CD14-positive monocyte (primary cell): ENCODE results near the gene CPAMD8. TPM values are rescaled to one million over a fixed set of nuclear protein-coding genes. Genes with fewer than 3 reads are reported as not detected.
A peak's percentile ranks its signal among the peaks of the same experiment; 100 is the strongest.

Source experiments
- DNase-seq, 3 donors: peaks; one replicate each; pipeline ENCODE4 v3.0.0-alpha.2; 2011 to 2022
- H2AFZ ChIP-seq: 2 replicates; pipeline ENCODE4 v1.6.0; 2012; ENCODE audit warnings: mild to moderate bottlenecking, low read depth, low read length, inconsistent platforms; ENCODE audit not compliant: insufficient read depth, poor library complexity, severe bottlenecking
- H3K27ac ChIP-seq, 2 donors: 1 replicate in 1 of 2; 2 replicates in 1 of 2; pipeline ENCODE4 v1.5.1; 2012 to 2013; ENCODE audit warnings: low read length in 2 of 2, control low read depth in 1 of 2, inconsistent platforms in 1 of 2, low read depth in 1 of 2, mild to moderate bottlenecking in 1 of 2
- H3K27me3 ChIP-seq, 2 donors: one replicate each; pipeline versions ENCODE4 v1.6.0 to v1.6.1; 2011 to 2013; ENCODE audit warnings: low read length in 2 of 2; ENCODE audit not compliant: control insufficient read depth in 2 of 2, insufficient read depth in 2 of 2
- H3K36me3 ChIP-seq, 2 donors: replicated peaks in 1 of 2; 1 replicate in 1 of 2; 2 replicates in 1 of 2; pipeline versions ENCODE4 v1.5.1 to v1.6.1; 2012 to 2013; ENCODE audit warnings: low read length in 2 of 2, control low read depth in 1 of 2, inconsistent platforms in 1 of 2, mild to moderate bottlenecking in 1 of 2; ENCODE audit not compliant: insufficient read depth in 2 of 2, control insufficient read depth in 1 of 2
- H3K4me1 ChIP-seq, 2 donors: 1 replicate in 1 of 2; 2 replicates in 1 of 2; pipeline versions ENCODE4 v1.5.1 to v1.6.1; 2012 to 2013; ENCODE audit warnings: low read length in 2 of 2, control low read depth in 1 of 2, inconsistent platforms in 1 of 2, mild to moderate bottlenecking in 1 of 2, moderate library complexity in 1 of 2; ENCODE audit not compliant: insufficient read depth in 2 of 2, control insufficient read depth in 1 of 2
- H3K4me2 ChIP-seq: replicated peaks from 2 replicates; pipeline ENCODE3; 2012; ENCODE audit warnings: low read length, moderate library complexity, mild to moderate bottlenecking; ENCODE audit not compliant: poor library complexity, severe bottlenecking; ENCODE audit errors: extremely low read depth
- H3K4me3 ChIP-seq, 3 experiments: fragments of 200-600 bp in 1 of 3; sonication (generic) in 1 of 3; replicated peaks in 1 of 3; 1 replicate in 2 of 3; 2 replicates in 1 of 3; pipeline ENCODE4 v1.5.1; 2011 to 2013; ENCODE audit warnings: low read length in 3 of 3, mild to moderate bottlenecking in 3 of 3, control low read depth in 2 of 3, low read depth in 2 of 3, inconsistent platforms in 1 of 3, moderate library complexity in 1 of 3
- H3K79me2 ChIP-seq: 2 replicates; pipeline ENCODE4 v1.6.0; 2012; ENCODE audit warnings: mild to moderate bottlenecking, control low read depth, inconsistent platforms, low read length, moderate library complexity; ENCODE audit not compliant: insufficient read depth
- H3K9ac ChIP-seq: 2 replicates; pipeline ENCODE4 v1.6.0; 2017; ENCODE audit warnings: low read length, mild to moderate bottlenecking; ENCODE audit not compliant: insufficient read depth, poor library complexity, severe bottlenecking
- H3K9me3 ChIP-seq, 2 donors: replicated peaks in 1 of 2; 1 replicate in 1 of 2; 2 replicates in 1 of 2; pipeline versions ENCODE4 v1.5.1 to v1.6.1; 2012 to 2013; ENCODE audit warnings: low read length in 2 of 2, control low read depth in 1 of 2; ENCODE audit not compliant: control insufficient read depth in 1 of 2, insufficient read depth in 1 of 2
- H4K20me1 ChIP-seq: 2 replicates; pipeline ENCODE4 v1.6.0; 2012; ENCODE audit warnings: mild to moderate bottlenecking, low read length, control low read depth, moderate library complexity; ENCODE audit not compliant: insufficient read depth
- H3K27ac Mint-ChIP-seq, 7 donors: one replicate each; pipeline ENCODE4 v1.8.0; 2020; ENCODE audit warnings: mild to moderate bottlenecking in 7 of 7, mixed read lengths in 7 of 7, moderate library complexity in 6 of 7, inconsistent platforms in 2 of 7
- H3K27me3 Mint-ChIP-seq, 3 donors: one replicate each; pipeline ENCODE4 v1.8.0; 2021 to 2022; ENCODE audit warnings: low read depth in 3 of 3, mild to moderate bottlenecking in 3 of 3, mixed read lengths in 3 of 3, moderate library complexity in 3 of 3, inconsistent platforms in 1 of 3
- H3K36me3 Mint-ChIP-seq, 2 donors: one replicate each; pipeline ENCODE4 v1.8.0; 2020; ENCODE audit warnings: mixed read lengths in 2 of 2, inconsistent platforms in 1 of 2, mild to moderate bottlenecking in 1 of 2
- H3K4me1 Mint-ChIP-seq: one replicate; pipeline ENCODE4 v1.8.0; 2020; ENCODE audit warnings: mild to moderate bottlenecking, mixed read lengths
- H3K4me3 Mint-ChIP-seq, 2 donors: one replicate each; pipeline ENCODE4 v1.8.0; 2020; ENCODE audit warnings: mild to moderate bottlenecking in 2 of 2, mixed read lengths in 2 of 2, moderate library complexity in 1 of 2
- H3K9me3 Mint-ChIP-seq, 7 donors: one replicate each; pipeline ENCODE4 v1.8.0; 2020 to 2022; ENCODE audit warnings: mixed read lengths in 7 of 7, mild to moderate bottlenecking in 6 of 7, moderate library complexity in 6 of 7, inconsistent platforms in 2 of 7
- CTCF ChIP-seq: fragments of 200-600 bp; IDR thresholded peaks from one replicate; pipeline ENCODE4 v1.8.0; 2022; ENCODE audit warnings: antibody characterized with exemption, mild to moderate bottlenecking
- WGBS: methylation state at CpG from one replicate; pipeline ENCODE4 v1.1.5; 2013; ENCODE audit warnings: missing lambda C conversion rate; ENCODE audit not compliant: insufficient coverage; 5-methylcytosine and 5-hydroxymethylcytosine counted together
- intact Hi-C, 2 donors: fragments of 100-400 bp; cut with micrococcal nuclease; formaldehyde crosslinking; loops; one replicate each; pipeline versions ENCODE4 v1.15.0 to v1.15.1; 2023
- polyA plus RNA-seq, 3 donors: library from polyadenylated mRNA; depleted of rRNA in 1 of 3; unstranded in 2 of 3; stranded (reverse) in 1 of 3; fragments of 300-500 nt in 2 of 3; fragments of >200 nt in 1 of 3; fragmentation: Illumina TruSeq in 2 of 3; gene quantifications; 1 replicate in 2 of 3; 2 replicates in 1 of 3; pipeline ENCODE4 v1.2.3, GENCODE V29; 2012 to 2021

CPAMD8 gene
- polyA plus RNA-seq, 3 donors = 5.1 to 53.4 (median 5.4) TPM

GRCh38 chr19:16927883-16928282, 98.7 kb downstream of the CPAMD8 start:
- Histone ChIP-seq H2AFZ (no peak overlapping the region), H3K9ac (no peak overlapping the region), H3K27ac (no peak overlapping the region), H3K4me1 (no peaks in the 10 kb centered on the region), H3K79me2 (no peaks in the 10 kb centered on the region), H3K4me2 (no peak overlapping the region), H4K20me1 (no peaks in the 10 kb centered on the region), H3K36me3 (no peaks in the 10 kb centered on the region), H3K4me3 (no peak overlapping the region), H3K9me3 (peaks cover 16 to 22% of the 10 kb centered on the region in 2 donors), H3K27me3 (no peaks in the 10 kb centered on the region)
- Mint-ChIP-seq H3K27me3 (peaks cover 9 to 17% (median 10%) of the 10 kb centered on the region in 3 donors), H3K9me3 (peaks cover 19 to 51% (median 41%) of the 10 kb centered on the region in 7 donors), H3K4me1 (no peaks in the 10 kb centered on the region), H3K4me3 (no peak overlapping the region), H3K36me3 (peaks cover 0 to 4% of the 10 kb centered on the region in 2 donors), H3K27ac (no peak overlapping the region)
- no peak for TF ChIP-seq CTCF
- no peak for DNase-seq
- 95% methylated on average over 12 of the region's 13 CpGs for WGBS
- intact Hi-C loops = no loop called here

GRCh38 chr19:16922949-16923348, 103.7 kb downstream of the CPAMD8 start:
- Histone ChIP-seq H3K36me3 (no peaks in the 10 kb centered on the region), H3K9me3 (peaks cover 27 to 30% of the 10 kb centered on the region in 2 donors), H3K27me3 (no peaks in the 10 kb centered on the region), H4K20me1 (no peaks in the 10 kb centered on the region), H2AFZ (no peak overlapping the region), H3K27ac (no peak overlapping the region), H3K4me3 (no peak overlapping the region), H3K9ac (no peak overlapping the region), H3K4me2 (no peak overlapping the region), H3K79me2 (no peaks in the 10 kb centered on the region), H3K4me1 (no peaks in the 10 kb centered on the region)
- no peak overlapping the region for H3K4me3 Mint-ChIP-seq
- H3K27me3 Mint-ChIP-seq = peaks cover 7 to 14% (median 9%) of the 10 kb centered on the region in 3 donors
- H3K4me1 Mint-ChIP-seq = no peaks in the 10 kb centered on the region
- no peak for TF ChIP-seq CTCF
- no peaks in the 10 kb centered on the region for H3K36me3 Mint-ChIP-seq
- intact Hi-C loops = no loop called here
- H3K27ac Mint-ChIP-seq = peak overlapping the region in 1 of 7 donors; percentile 78
- DNase-seq = no peak
- 96% methylated on average over 12 of the region's 13 CpGs for WGBS
- peaks cover 23 to 42% (median 34%) of the 10 kb centered on the region in 7 donors for H3K9me3 Mint-ChIP-seq
